Prostate gland (tissue), 2 donors: Measurements from ENCODE around the gene PPP1R7. TPM values are rescaled to one million over a fixed set of nuclear protein-coding genes. Genes with fewer than 3 reads are reported as not detected.

Source experiments
- DNase-seq: peaks from one replicate; pipeline ENCODE4 v3.0.0-alpha.2; 2019; ENCODE audit warnings: low spot score
- H3K27ac ChIP-seq, 2 donors: fragments of 200-600 bp; sonication (generic); 2 replicates each; pipeline ENCODE4 v1.5.1; 2017 to 2019
- H3K27me3 ChIP-seq: fragments of 200-600 bp; sonication (generic); replicated peaks from 2 replicates; pipeline ENCODE4 v1.5.1; 2019; ENCODE audit not compliant: insufficient read depth
- H3K36me3 ChIP-seq, 2 donors: fragments of 200-600 bp; sonication (generic); 1 replicate in 1 of 2; 2 replicates in 1 of 2; pipeline versions ENCODE4 v1.5.1 to v1.8.1; 2017 to 2019
- H3K4me1 ChIP-seq: fragments of 200-600 bp; sonication (generic); replicated peaks from 2 replicates; pipeline ENCODE4 v1.5.1; 2019
- H3K4me3 ChIP-seq, 2 donors: fragments of 200-600 bp; sonication (generic); 2 replicates each; pipeline ENCODE4 v1.5.1; 2017 to 2019
- H3K9me3 ChIP-seq: fragments of 200-600 bp; sonication (generic); 2 replicates; pipeline ENCODE4 v1.5.1; 2017
- POLR2A ChIP-seq: fragments of 450-650 bp; IDR thresholded peaks from one replicate; pipeline ENCODE4 v1.6.1; 2016; ENCODE audit warnings: antibody characterized with exemption, mild to moderate bottlenecking
- POLR2AphosphoS5 ChIP-seq: sonication (generic); formaldehyde crosslinking; IDR thresholded peaks from one replicate; pipeline ENCODE4 v1.6.1; 2017; ENCODE audit warnings: antibody characterized with exemption
- WGBS: methylation state at CpG from one replicate; pipeline ENCODE4 v1.1.5; 2018; 5-methylcytosine and 5-hydroxymethylcytosine counted together
- intact Hi-C: fragments of 100-400 bp; cut with DNase I; formaldehyde crosslinking; loops from one replicate; pipeline ENCODE4 v1.14.2; 2022
- total RNA-seq, 2 donors: library from RNA; depleted of rRNA; stranded (reverse); fragments of >200 nt; gene quantifications; one replicate each; pipeline ENCODE4 v1.1.0, GENCODE V29; 2016
- TF ChIP-seq, protein P1 (sequence below), 4 experiments: fragments of 200-600 bp in 2 of 4; fragments of 450-650 bp in 2 of 4; sonication (generic) in 2 of 4; IDR thresholded peaks; 1 replicate in 3 of 4; 2 replicates in 1 of 4; pipeline ENCODE4 v1.5.1; 2016 to 2019; ENCODE audit warnings: antibody characterized with exemption in 4 of 4, mild to moderate bottlenecking in 2 of 4, moderate library complexity in 2 of 4

Gene PPP1R7
- total RNA-seq, 2 donors from 2014 or later, result 50.0 to 91.3 TPM

GRCh38 chr2:241160318-241160717 is 10.1 kb downstream of the PPP1R7 start:
- H3K4me1 ChIP-seq, result peaks cover 8% of the 10 kb centered on the region

GRCh38 chr2:241161646-241162281 is 11.5 kb downstream of the PPP1R7 start:
- Histone ChIP-seq H3K27ac (peak overlapping the region; percentile 73 to 74), H3K9me3 (no peaks in the 10 kb centered on the region), H3K4me3 (no peak overlapping the region), H3K4me1 (peaks cover 8% of the 10 kb centered on the region), H3K27me3 (no peaks in the 10 kb centered on the region), H3K36me3 (no peaks in the 10 kb centered on the region)
- TF ChIP-seq, protein P1, sequence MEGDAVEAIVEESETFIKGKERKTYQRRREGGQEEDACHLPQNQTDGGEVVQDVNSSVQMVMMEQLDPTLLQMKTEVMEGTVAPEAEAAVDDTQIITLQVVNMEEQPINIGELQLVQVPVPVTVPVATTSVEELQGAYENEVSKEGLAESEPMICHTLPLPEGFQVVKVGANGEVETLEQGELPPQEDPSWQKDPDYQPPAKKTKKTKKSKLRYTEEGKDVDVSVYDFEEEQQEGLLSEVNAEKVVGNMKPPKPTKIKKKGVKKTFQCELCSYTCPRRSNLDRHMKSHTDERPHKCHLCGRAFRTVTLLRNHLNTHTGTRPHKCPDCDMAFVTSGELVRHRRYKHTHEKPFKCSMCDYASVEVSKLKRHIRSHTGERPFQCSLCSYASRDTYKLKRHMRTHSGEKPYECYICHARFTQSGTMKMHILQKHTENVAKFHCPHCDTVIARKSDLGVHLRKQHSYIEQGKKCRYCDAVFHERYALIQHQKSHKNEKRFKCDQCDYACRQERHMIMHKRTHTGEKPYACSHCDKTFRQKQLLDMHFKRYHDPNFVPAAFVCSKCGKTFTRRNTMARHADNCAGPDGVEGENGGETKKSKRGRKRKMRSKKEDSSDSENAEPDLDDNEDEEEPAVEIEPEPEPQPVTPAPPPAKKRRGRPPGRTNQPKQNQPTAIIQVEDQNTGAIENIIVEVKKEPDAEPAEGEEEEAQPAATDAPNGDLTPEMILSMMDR (IDR thresholded peaks at IDR 0.05), result no peak
- TF ChIP-seq POLR2A (no peak), POLR2AphosphoS5 (peak; percentile 76)
- DNase-seq, result peak; percentile 59
- intact Hi-C loops, result no loop called here
- WGBS, result 14% methylated on average over 9 of the region's 9 CpGs

More at GRCh38 chr2:241160318-241160717, 10.1 kb downstream of the PPP1R7 start:
- DNase-seq, result no peak
- TF ChIP-seq POLR2AphosphoS5, result no peak
- TF ChIP-seq, protein P1 (IDR thresholded peaks at IDR 0.05), result no peak
- TF ChIP-seq POLR2A, result no peak
- intact Hi-C loops, result no loop called here
- Histone ChIP-seq H3K27ac (no peak overlapping the region), H3K36me3 (no peaks in the 10 kb centered on the region), H3K9me3 (no peaks in the 10 kb centered on the region), H3K27me3 (no peaks in the 10 kb centered on the region), H3K4me3 (no peak overlapping the region)
- 95% methylated on average over 7 of the region's 7 CpGs for WGBS

GRCh38 chr2:241163601-241164118 is 13.4 kb downstream of the PPP1R7 start:
- Histone ChIP-seq H3K9me3 (no peaks in the 10 kb centered on the region), H3K4me1 (peaks cover 8% of the 10 kb centered on the region), H3K4me3 (no peak overlapping the region), H3K36me3 (no peaks in the 10 kb centered on the region), H3K27ac (no peak overlapping the region), H3K27me3 (no peaks in the 10 kb centered on the region)
- no peak for DNase-seq
- 48% methylated on average over 3 of the region's 3 CpGs for WGBS
- intact Hi-C loops, result no loop called here
- no peak for TF ChIP-seq POLR2AphosphoS5
- TF ChIP-seq, protein P1 (IDR thresholded peaks at IDR 0.05), result no peak
- no peak for TF ChIP-seq POLR2A

- Histone ChIP-seq H3K4me1 (no peaks in the 10 kb centered on the region), H3K4me3 (no peak overlapping the region), H3K9me3 (no peaks in the 10 kb centered on the region), H3K36me3 (peaks cover 0 to 6% of the 10 kb centered on the region in 2 donors), H3K27me3 (no peaks in the 10 kb centered on the region), H3K27ac (no peak overlapping the region)
- no peak for DNase-seq
- 89% methylated on average over 15 of the region's 15 CpGs for WGBS
- intact Hi-C loops, result no loop called here
- TF ChIP-seq POLR2AphosphoS5 (no peak), POLR2A (no peak)
- TF ChIP-seq, protein P1 (IDR thresholded peaks at IDR 0.05), result no peak
These were observed 18.1 kb downstream of the PPP1R7 start for GRCh38 chr2:241168366-241168765.

DNA sequence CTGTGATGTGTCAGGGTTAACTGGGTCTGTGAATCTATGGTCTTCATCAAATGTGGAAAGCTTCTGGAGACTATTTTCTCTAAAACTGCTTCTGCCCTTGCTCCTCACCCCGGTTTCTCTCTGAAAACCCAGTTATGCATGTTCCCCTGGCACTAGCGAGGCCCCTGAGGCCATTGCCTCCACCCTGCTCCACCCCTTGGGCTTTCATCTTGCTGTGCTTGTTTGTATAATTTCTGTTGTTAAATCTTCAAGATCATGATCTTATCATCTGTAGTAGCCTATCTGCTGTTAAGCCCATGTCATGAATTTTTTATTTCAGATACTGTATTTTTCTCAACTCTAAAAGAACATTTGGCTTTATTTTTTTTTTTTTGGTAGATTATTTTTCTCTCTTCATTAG is 23.3 kb downstream of the PPP1R7 start:
- 17% methylated on average over 2 of the region's 2 CpGs for WGBS
- Histone ChIP-seq H3K9me3 (no peaks in the 10 kb centered on the region), H3K4me3 (no peak overlapping the region), H3K27me3 (no peaks in the 10 kb centered on the region), H3K27ac (peak overlapping the region in 1 of 2 donors; percentile 76), H3K36me3 (peaks cover 0 to 6% of the 10 kb centered on the region in 2 donors), H3K4me1 (no peaks in the 10 kb centered on the region)
- TF ChIP-seq, protein P1 (IDR thresholded peaks at IDR 0.05), result no peak
- TF ChIP-seq POLR2AphosphoS5 (no peak), POLR2A (no peak)
- peak; percentile 51 for DNase-seq
- intact Hi-C loops, result no loop called here
